22Rv1 (cell line): ENCODE data around the gene UBA1.

Source experiments
- ZFX ChIP-seq: fragments of 450-650 bp; IDR thresholded peaks from 2 replicates; pipeline ENCODE4 v1.6.1; 2017; ENCODE audit warnings: antibody characterized with exemption, borderline replicate concordance
- TF ChIP-seq, protein P1 (sequence below): fragments of 450-650 bp; IDR thresholded peaks from 2 replicates; pipeline ENCODE4 v1.5.1; 2017; ENCODE audit warnings: mild to moderate bottlenecking

DNA sequence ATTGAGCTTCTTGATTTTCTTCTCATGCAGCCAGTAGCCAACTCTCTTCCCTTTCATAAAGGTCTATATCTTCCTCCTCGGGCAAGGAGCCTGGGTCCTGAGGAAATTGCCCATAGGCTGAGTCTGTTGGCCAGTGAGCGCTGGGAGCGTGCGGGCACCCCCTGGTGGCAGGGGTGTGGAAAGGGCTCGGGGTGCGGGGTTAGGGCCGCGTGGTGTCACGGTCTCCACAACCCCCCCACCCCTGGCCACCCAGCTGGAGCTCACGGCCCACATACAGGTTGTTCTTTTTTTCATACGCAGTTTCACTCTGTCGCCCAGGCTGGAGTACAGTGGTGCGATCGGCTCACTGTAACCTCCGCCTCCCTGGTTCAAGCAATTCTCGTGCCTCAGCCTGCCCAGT is 35.5 kb upstream of the UBA1 start:
- TF ChIP-seq, protein P1, sequence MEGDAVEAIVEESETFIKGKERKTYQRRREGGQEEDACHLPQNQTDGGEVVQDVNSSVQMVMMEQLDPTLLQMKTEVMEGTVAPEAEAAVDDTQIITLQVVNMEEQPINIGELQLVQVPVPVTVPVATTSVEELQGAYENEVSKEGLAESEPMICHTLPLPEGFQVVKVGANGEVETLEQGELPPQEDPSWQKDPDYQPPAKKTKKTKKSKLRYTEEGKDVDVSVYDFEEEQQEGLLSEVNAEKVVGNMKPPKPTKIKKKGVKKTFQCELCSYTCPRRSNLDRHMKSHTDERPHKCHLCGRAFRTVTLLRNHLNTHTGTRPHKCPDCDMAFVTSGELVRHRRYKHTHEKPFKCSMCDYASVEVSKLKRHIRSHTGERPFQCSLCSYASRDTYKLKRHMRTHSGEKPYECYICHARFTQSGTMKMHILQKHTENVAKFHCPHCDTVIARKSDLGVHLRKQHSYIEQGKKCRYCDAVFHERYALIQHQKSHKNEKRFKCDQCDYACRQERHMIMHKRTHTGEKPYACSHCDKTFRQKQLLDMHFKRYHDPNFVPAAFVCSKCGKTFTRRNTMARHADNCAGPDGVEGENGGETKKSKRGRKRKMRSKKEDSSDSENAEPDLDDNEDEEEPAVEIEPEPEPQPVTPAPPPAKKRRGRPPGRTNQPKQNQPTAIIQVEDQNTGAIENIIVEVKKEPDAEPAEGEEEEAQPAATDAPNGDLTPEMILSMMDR: no peak
- no peak for TF ChIP-seq ZFX
